Peyer's patch (tissue), 4 donors: ENCODE data around the gene MORN5.

ENCODE experiments used
- CTCF ChIP-seq, 6 experiments: fragments of 450-650 bp in 4 of 6; fragments of 200-600 bp in 2 of 6; sonication (generic) in 1 of 6; IDR thresholded peaks; one replicate each; pipeline ENCODE4 v1.5.1; 2017 to 2019; ENCODE audit warnings: antibody characterized with exemption in 6 of 6, mild to moderate bottlenecking in 3 of 6, moderate library complexity in 1 of 6
- POLR2A ChIP-seq, 2 donors: fragments of 450-650 bp; IDR thresholded peaks; one replicate each; pipeline ENCODE4 v1.5.1; 2017; ENCODE audit warnings: antibody characterized with exemption in 2 of 2, mild to moderate bottlenecking in 2 of 2, moderate library complexity in 2 of 2

DNA sequence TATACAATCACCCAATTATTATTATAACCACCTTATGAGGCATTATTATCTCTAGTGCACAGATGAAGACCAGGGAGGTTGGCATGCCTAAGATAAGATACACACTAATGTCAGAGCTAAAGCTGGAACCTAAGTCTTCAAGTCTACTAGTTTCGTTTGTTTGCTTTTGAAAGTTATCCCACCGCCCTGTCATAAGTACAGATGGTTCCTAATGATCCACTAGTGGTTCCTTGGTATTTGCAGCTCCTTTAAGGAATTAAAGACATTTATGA, 14.2 kb upstream of the MORN5 start:
- TF ChIP-seq CTCF (IDR thresholded peaks at IDR 0.05) (no peak), POLR2A (IDR thresholded peaks at IDR 0.05) (no peak)
